Retinal pigment epithelial cell (primary cell): ENCODE data around the gene SLC46A1.
A peak's percentile ranks its signal among the peaks of the same experiment; 100 is the strongest.

Experiments used
- DNase-seq: peaks from one replicate; pipeline ENCODE4 v3.0.0-alpha.2; 2010; ENCODE audit warnings: low read depth
- H3K4me3 ChIP-seq: 2 replicates; pipeline ENCODE4 v1.5.1; 2011; ENCODE audit warnings: mild to moderate bottlenecking, low read length, control low read depth, moderate library complexity
- CTCF ChIP-seq: conservative IDR thresholded peaks from 2 replicates; pipeline ENCODE4 v1.5.1; 2011; ENCODE audit warnings: low read depth, low read length, control low read depth, inconsistent platforms

Gene SLC46A1

GRCh38 chr17:28348979-28349378, 57.0 kb downstream of the SLC46A1 start:
- DNase-seq = no peak
- no peak for TF ChIP-seq CTCF
- no peak overlapping the region for H3K4me3 ChIP-seq

GRCh38 chr17:28347261-28347891, 58.6 kb downstream of the SLC46A1 start:
- DNase-seq = peak; percentile 77
- TF ChIP-seq CTCF = no peak

GRCh38 chr17:28346746-28347246, 59.2 kb downstream of the SLC46A1 start:
- DNase-seq = no peak
- H3K4me3 ChIP-seq = no peak overlapping the region
- peak; percentile 48 for TF ChIP-seq CTCF

More at GRCh38 chr17:28347261-28347891, 58.6 kb downstream of the SLC46A1 start:
- H3K4me3 ChIP-seq = no peak overlapping the region

- no peak for TF ChIP-seq CTCF
- no peak for DNase-seq
- H3K4me3 ChIP-seq = no peak overlapping the region
These were observed 59.8 kb downstream of the SLC46A1 start for GRCh38 chr17:28346199-28346580.

- TF ChIP-seq CTCF = no peak
- DNase-seq = no peak
- no peak overlapping the region for H3K4me3 ChIP-seq
These were observed 60.4 kb downstream of the SLC46A1 start for GRCh38 chr17:28345419-28346198.
